Fibroblast of villous mesenchyme (primary cell): ENCODE measurements around the gene HSP90B1. TPM values are rescaled to one million over a fixed set of nuclear protein-coding genes. Genes with fewer than 3 reads are reported as not detected.

Source experiments
- DNase-seq: peaks from one replicate; pipeline ENCODE4 v3.0.0-alpha.2; 2010; ENCODE audit warnings: low read depth
- H3K4me3 ChIP-seq: 2 replicates; pipeline ENCODE4 v1.5.1; 2011; ENCODE audit warnings: low read depth, mild to moderate bottlenecking, low read length
- CTCF ChIP-seq: IDR thresholded peaks from 2 replicates; pipeline ENCODE4 v1.5.1; 2012; ENCODE audit warnings: low read depth, mild to moderate bottlenecking, low read length; ENCODE audit not compliant: insufficient read depth
- total RNA-seq: library from RNA; depleted of rRNA; stranded (reverse); fragments of >200 nt; gene quantifications from 2 replicates; pipeline ENCODE4 v1.2.3, GENCODE V29; 2012

Gene HSP90B1
- total RNA-seq, 1 donor = 702 TPM

GRCh38 chr12:103965590-103966504 lies 35.6 kb downstream of the HSP90B1 start, which contains the start of gene TDG:
Gene TDG (plus strand): TSS chr12:103965872. CDS start chr12:103966038, 166 bp downstream.
- H3K4me3 ChIP-seq = peak within 1 kb of the TSS; percentile 98
- peak; percentile 99 for DNase-seq
- peak; percentile 7 for TF ChIP-seq CTCF

- no peak for DNase-seq
- H3K4me3 ChIP-seq = peak overlapping the region; percentile 98
- TF ChIP-seq CTCF = no peak
These were observed 36.5 kb downstream of the HSP90B1 start for GRCh38 chr12:103966736-103967135.

DNA sequence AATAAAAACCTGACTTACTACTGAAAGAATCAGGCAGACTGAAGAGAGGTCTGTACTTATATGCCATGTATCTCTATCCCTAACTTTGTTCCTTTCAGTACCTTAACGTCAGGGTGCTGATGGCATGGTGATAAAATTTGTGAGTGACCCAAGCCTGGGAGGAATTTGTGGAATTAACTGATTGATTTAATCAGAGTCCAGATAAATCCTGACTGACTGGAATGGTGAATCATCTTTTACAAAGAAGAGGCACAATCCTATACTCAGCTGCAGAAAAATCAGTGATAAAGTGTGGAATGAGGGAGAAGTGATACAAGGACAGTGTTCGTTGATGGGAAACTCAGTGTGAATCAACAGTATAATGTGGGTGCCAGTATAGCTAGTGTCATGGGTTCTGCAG lies 39.2 kb downstream of the HSP90B1 start:
- no peak for TF ChIP-seq CTCF
- H3K4me3 ChIP-seq = no peak overlapping the region
- DNase-seq = no peak

GRCh38 chr12:103973909-103974308 lies 43.7 kb downstream of the HSP90B1 start:
- no peak for DNase-seq
- no peak for TF ChIP-seq CTCF

GRCh38 chr12:103975368-103975767 lies 45.2 kb downstream of the HSP90B1 start:
- TF ChIP-seq CTCF = no peak
- no peak for DNase-seq
- H3K4me3 ChIP-seq = no peak overlapping the region

More at GRCh38 chr12:103973909-103974308, 43.7 kb downstream of the HSP90B1 start:
- no peak overlapping the region for H3K4me3 ChIP-seq

GRCh38 chr12:103978384-103978982 lies 48.3 kb downstream of the HSP90B1 start:
- TF ChIP-seq CTCF = no peak
- no peak for DNase-seq
- no peak overlapping the region for H3K4me3 ChIP-seq
